Measurements from ENCODE around the gene IGFN1.

The IGFN1 gene

GRCh38 chr1:201248721-201249559, 58.3 kb downstream of the IGFN1 start:
- H3K4me1 ChIP-seq (ENCODE audit: control insufficient read depth, insufficient read depth, low read depth, low read length), result peaks cover 2% of the 10 kb centered on the region
- H3K36me3 ChIP-seq (ENCODE audit: control insufficient read depth in 1 of 2, insufficient read depth in 2 of 2, low read depth in 1 of 2, low read length in 2 of 2), result no peaks in the 10 kb centered on the region
- H2BK120ac ChIP-seq (ENCODE audit: low read depth, low read length), result no peak overlapping the region
- H3K79me1 ChIP-seq (replicated peaks; ENCODE audit: low read length, poor library complexity, severe bottlenecking), result no peaks in the 10 kb centered on the region
- WGBS, result 87% methylated on average over 8 of the region's 14 CpGs
- no peak overlapping the region for H3K14ac ChIP-seq (ENCODE audit: low read length in 2 of 2)
- H3K9ac ChIP-seq (ENCODE audit: low read length), result no peak overlapping the region
- H3K4ac ChIP-seq (ENCODE audit: low read depth in 1 of 2, low read length in 2 of 2), result no peak overlapping the region
- no peak overlapping the region for H4K91ac ChIP-seq (ENCODE audit: low read length)
- no peak overlapping the region for H2AFZ ChIP-seq (ENCODE audit: low read depth, low read length)
- H3K27me3 ChIP-seq (ENCODE audit: control insufficient read depth in 1 of 2, insufficient read depth in 1 of 2, low read length in 2 of 2), result peaks cover 0 to 31% of the 10 kb centered on the region in 2 experiments
- H2AK5ac ChIP-seq (ENCODE audit: low read length, severe bottlenecking), result no peak overlapping the region
- no peak for DNase-seq
- H2BK12ac ChIP-seq (ENCODE audit: low read length in 2 of 2), result no peak overlapping the region
- H3K18ac ChIP-seq (ENCODE audit: low read depth in 1 of 2, low read length in 2 of 2), result no peak overlapping the region
- H2BK15ac ChIP-seq (ENCODE audit: low read depth, poor library complexity, severe bottlenecking), result no peak overlapping the region
- H3K23ac ChIP-seq (ENCODE audit: low read length in 2 of 2), result no peak overlapping the region
- H3K27ac ChIP-seq (ENCODE audit: low read length, poor library complexity, severe bottlenecking), result no peak overlapping the region
- no peak overlapping the region for H2BK5ac ChIP-seq (ENCODE audit: low read depth, low read length, poor library complexity, severe bottlenecking)
- H3K4me3 ChIP-seq (ENCODE audit: insufficient read depth in 1 of 2, low read depth in 1 of 2, low read length in 2 of 2), result no peak overlapping the region
- H3K9me3 ChIP-seq (ENCODE audit: control insufficient read depth, low read length), result no peaks in the 10 kb centered on the region
- H4K8ac ChIP-seq (ENCODE audit: low read length), result no peak overlapping the region
- H3K4me2 ChIP-seq (ENCODE audit: low read length, poor library complexity, severe bottlenecking), result no peak overlapping the region

GRCh38 chr1:201250326-201251011, 59.8 kb downstream of the IGFN1 start:
- H3K9ac ChIP-seq (ENCODE audit: low read length), result no peak overlapping the region
- no peak for DNase-seq
- no peak overlapping the region for H2BK12ac ChIP-seq (ENCODE audit: low read length in 2 of 2)
- no peak overlapping the region for H4K8ac ChIP-seq (ENCODE audit: low read length)
- H3K9me3 ChIP-seq (ENCODE audit: control insufficient read depth, low read length), result no peaks in the 10 kb centered on the region
- H2AK5ac ChIP-seq (ENCODE audit: low read length, severe bottlenecking), result no peak overlapping the region
- H3K36me3 ChIP-seq (ENCODE audit: control insufficient read depth in 1 of 2, insufficient read depth in 2 of 2, low read depth in 1 of 2, low read length in 2 of 2), result no peaks in the 10 kb centered on the region
- no peak overlapping the region for H3K14ac ChIP-seq (ENCODE audit: low read length in 2 of 2)
- H3K4ac ChIP-seq (ENCODE audit: low read depth in 1 of 2, low read length in 2 of 2), result no peak overlapping the region
- H3K27me3 ChIP-seq (ENCODE audit: control insufficient read depth in 1 of 2, insufficient read depth in 1 of 2, low read length in 2 of 2), result peaks cover 0 to 35% of the 10 kb centered on the region in 2 experiments
- peaks cover 2% of the 10 kb centered on the region for H3K4me1 ChIP-seq (ENCODE audit: control insufficient read depth, insufficient read depth, low read depth, low read length)
- H3K18ac ChIP-seq (ENCODE audit: low read depth in 1 of 2, low read length in 2 of 2), result no peak overlapping the region
- no peak overlapping the region for H4K91ac ChIP-seq (ENCODE audit: low read length)
- no peak overlapping the region for H2BK120ac ChIP-seq (ENCODE audit: low read depth, low read length)
- H2AFZ ChIP-seq (ENCODE audit: low read depth, low read length), result no peak overlapping the region
- H2BK15ac ChIP-seq (ENCODE audit: low read depth, poor library complexity, severe bottlenecking), result no peak overlapping the region
- no peak overlapping the region for H3K4me3 ChIP-seq (ENCODE audit: insufficient read depth in 1 of 2, low read depth in 1 of 2, low read length in 2 of 2)
- no peak overlapping the region for H3K4me2 ChIP-seq (ENCODE audit: low read length, poor library complexity, severe bottlenecking)
- H3K79me1 ChIP-seq (replicated peaks; ENCODE audit: low read length, poor library complexity, severe bottlenecking), result no peaks in the 10 kb centered on the region
- H3K23ac ChIP-seq (ENCODE audit: low read length in 2 of 2), result no peak overlapping the region
- no peak overlapping the region for H3K27ac ChIP-seq (ENCODE audit: low read length, poor library complexity, severe bottlenecking)
- no peak overlapping the region for H2BK5ac ChIP-seq (ENCODE audit: low read depth, low read length, poor library complexity, severe bottlenecking)
- 84% methylated on average over 10 of the region's 10 CpGs for WGBS

- DNase-seq, result no peak
- Histone ChIP-seq H3K23ac (ENCODE audit: low read length in 2 of 2) (no peak overlapping the region), H3K27me3 (ENCODE audit: control insufficient read depth in 1 of 2, insufficient read depth in 1 of 2, low read length in 2 of 2) (peaks cover 0 to 41% of the 10 kb centered on the region in 2 experiments), H3K36me3 (ENCODE audit: control insufficient read depth in 1 of 2, insufficient read depth in 2 of 2, low read depth in 1 of 2, low read length in 2 of 2) (no peaks in the 10 kb centered on the region), H3K9me3 (ENCODE audit: control insufficient read depth, low read length) (no peaks in the 10 kb centered on the region), H3K27ac (ENCODE audit: low read length, poor library complexity, severe bottlenecking) (no peak overlapping the region), H2BK15ac (ENCODE audit: low read depth, poor library complexity, severe bottlenecking) (no peak overlapping the region), H2BK120ac (ENCODE audit: low read depth, low read length) (no peak overlapping the region), H2AFZ (ENCODE audit: low read depth, low read length) (no peak overlapping the region), H3K9ac (ENCODE audit: low read length) (no peak overlapping the region), H3K4me3 (ENCODE audit: insufficient read depth in 1 of 2, low read depth in 1 of 2, low read length in 2 of 2) (no peak overlapping the region), H4K91ac (ENCODE audit: low read length) (no peak overlapping the region), H2AK5ac (ENCODE audit: low read length, severe bottlenecking) (no peak overlapping the region), H2BK5ac (ENCODE audit: low read depth, low read length, poor library complexity, severe bottlenecking) (no peak overlapping the region), H3K18ac (ENCODE audit: low read depth in 1 of 2, low read length in 2 of 2) (no peak overlapping the region), H2BK12ac (ENCODE audit: low read length in 2 of 2) (no peak overlapping the region), H3K79me1 (replicated peaks; ENCODE audit: low read length, poor library complexity, severe bottlenecking) (no peaks in the 10 kb centered on the region), H3K4me1 (ENCODE audit: control insufficient read depth, insufficient read depth, low read depth, low read length) (peaks cover 2% of the 10 kb centered on the region), H4K8ac (ENCODE audit: low read length) (no peak overlapping the region), H3K14ac (ENCODE audit: low read length in 2 of 2) (no peak overlapping the region), H3K4ac (ENCODE audit: low read depth in 1 of 2, low read length in 2 of 2) (no peak overlapping the region), H3K4me2 (ENCODE audit: low read length, poor library complexity, severe bottlenecking) (no peak overlapping the region)
- 87% methylated on average over 2 of the region's 2 CpGs for WGBS
These were observed 60.8 kb downstream of the IGFN1 start for GRCh38 chr1:201251411-201251810.

- H2BK15ac ChIP-seq (ENCODE audit: low read depth, poor library complexity, severe bottlenecking), result no peak overlapping the region
- H3K36me3 ChIP-seq (ENCODE audit: control insufficient read depth in 1 of 2, insufficient read depth in 2 of 2, low read depth in 1 of 2, low read length in 2 of 2), result no peaks in the 10 kb centered on the region
- no peak overlapping the region for H3K9ac ChIP-seq (ENCODE audit: low read length)
- peaks cover 2% of the 10 kb centered on the region for H3K4me1 ChIP-seq (ENCODE audit: control insufficient read depth, insufficient read depth, low read depth, low read length)
- no peak overlapping the region for H2BK12ac ChIP-seq (ENCODE audit: low read length in 2 of 2)
- H3K4me3 ChIP-seq (ENCODE audit: insufficient read depth in 1 of 2, low read depth in 1 of 2, low read length in 2 of 2), result no peak overlapping the region
- H3K4ac ChIP-seq (ENCODE audit: low read depth in 1 of 2, low read length in 2 of 2), result no peak overlapping the region
- no peak overlapping the region for H2AK5ac ChIP-seq (ENCODE audit: low read length, severe bottlenecking)
- no peak overlapping the region for H2BK120ac ChIP-seq (ENCODE audit: low read depth, low read length)
- H4K8ac ChIP-seq (ENCODE audit: low read length), result no peak overlapping the region
- 79% methylated on average over 10 of the region's 11 CpGs for WGBS
- DNase-seq, result no peak
- H2AFZ ChIP-seq (ENCODE audit: low read depth, low read length), result no peak overlapping the region
- no peaks in the 10 kb centered on the region for H3K79me1 ChIP-seq (replicated peaks; ENCODE audit: low read length, poor library complexity, severe bottlenecking)
- no peak overlapping the region for H3K27ac ChIP-seq (ENCODE audit: low read length, poor library complexity, severe bottlenecking)
- H4K91ac ChIP-seq (ENCODE audit: low read length), result no peak overlapping the region
- H3K23ac ChIP-seq (ENCODE audit: low read length in 2 of 2), result no peak overlapping the region
- no peak overlapping the region for H3K18ac ChIP-seq (ENCODE audit: low read depth in 1 of 2, low read length in 2 of 2)
- H3K4me2 ChIP-seq (ENCODE audit: low read length, poor library complexity, severe bottlenecking), result no peak overlapping the region
- no peaks in the 10 kb centered on the region for H3K9me3 ChIP-seq (ENCODE audit: control insufficient read depth, low read length)
- H3K27me3 ChIP-seq (ENCODE audit: control insufficient read depth in 1 of 2, insufficient read depth in 1 of 2, low read length in 2 of 2), result peaks cover 0 to 37% of the 10 kb centered on the region in 2 experiments
- H2BK5ac ChIP-seq (ENCODE audit: low read depth, low read length, poor library complexity, severe bottlenecking), result no peak overlapping the region
- no peak overlapping the region for H3K14ac ChIP-seq (ENCODE audit: low read length in 2 of 2)
These were observed 61.3 kb downstream of the IGFN1 start for GRCh38 chr1:201251851-201252430.
